SK-N-SH (cell line): Measurements from ENCODE around the gene MUC5AC. TPM values are rescaled to one million over a fixed set of nuclear protein-coding genes. Genes with fewer than 3 reads are reported as not detected.

Source experiments
- CTCF ChIA-PET: fragments of 300-600, 350-600 bp; formaldehyde crosslinking; extraction: SDS; loops from one replicate; lab custom pipeline; 2021; lab: Yijun Ruan, JAX
- POLR2A ChIA-PET: fragments of 350-600 bp; sonication (Branson Sonifier 250); formaldehyde crosslinking; extraction: SDS; loops from one replicate; lab custom pipeline; 2020; ENCODE audit warnings: antibody characterized with exemption, inconsistent platforms; lab: Yijun Ruan, JAX
- DNase-seq: peaks from one replicate; pipeline ENCODE4 v3.0.0; 2012
- H2AFZ ChIP-seq: fragments of 200-600 bp; sonication (generic); 2 replicates; pipeline ENCODE4 v1.8.1; 2016; ENCODE audit warnings: antibody characterized with exemption, mild to moderate bottlenecking, low read depth
- H3F3A ChIP-seq: fragments of 200-600 bp; sonication (generic); replicated peaks from 2 replicates; pipeline ENCODE3; 2016; ENCODE audit warnings: antibody characterized with exemption, mild to moderate bottlenecking; ENCODE audit not compliant: insufficient read depth
- H3K27ac ChIP-seq, 2 experiments: fragments of 200-500 bp in 1 of 2; fragments of 200-600 bp in 1 of 2; sonication (Bioruptor generic) in 1 of 2; sonication (generic), shearing (Covaris generic) in 1 of 2; 2 replicates each; pipeline versions ENCODE4 v1.5.1 to v1.6.1; 2014 to 2016; ENCODE audit warnings: low read depth in 2 of 2, inconsistent platforms in 1 of 2, low read length in 1 of 2, mild to moderate bottlenecking in 1 of 2, mixed read lengths in 1 of 2
- H3K27me3 ChIP-seq: fragments of 200-600 bp; sonication (generic), shearing (Covaris generic); 2 replicates; pipeline ENCODE4 v1.6.1; 2016; ENCODE audit warnings: mixed run types; ENCODE audit not compliant: insufficient read depth
- H3K36me3 ChIP-seq, 2 experiments: fragments of 200-500 bp in 1 of 2; fragments of 200-600 bp in 1 of 2; sonication (Bioruptor generic) in 1 of 2; sonication (generic) in 1 of 2; replicated peaks in 1 of 2; 2 replicates each; pipeline versions ENCODE3 to v1.5.1; 2014 to 2016; ENCODE audit warnings: low read length in 1 of 2, mild to moderate bottlenecking in 1 of 2; ENCODE audit not compliant: insufficient read depth in 2 of 2, control insufficient read depth in 1 of 2
- H3K4me1 ChIP-seq, 2 experiments: fragments of 200-500 bp in 1 of 2; fragments of 200-600 bp in 1 of 2; sonication (Bioruptor generic) in 1 of 2; sonication (generic), shearing (Covaris generic) in 1 of 2; 2 replicates each; pipeline versions ENCODE4 v1.5.1 to v1.6.1; 2014 to 2016; ENCODE audit warnings: low read depth in 1 of 2, low read length in 1 of 2, mixed run types in 1 of 2; ENCODE audit not compliant: insufficient read depth in 2 of 2, control insufficient read depth in 1 of 2
- H3K4me2 ChIP-seq: fragments of 200-600 bp; sonication (generic), shearing (Covaris generic); 2 replicates; pipeline ENCODE4 v1.6.1; 2017; ENCODE audit warnings: mixed run types
- H3K4me3 ChIP-seq, 2 experiments: fragments of 200-500 bp in 1 of 2; fragments of 200-600 bp in 1 of 2; sonication (Bioruptor generic) in 1 of 2; sonication (generic), shearing (Covaris generic) in 1 of 2; 2 replicates each; pipeline versions ENCODE4 v1.5.1 to v1.8.1; 2014 to 2016; ENCODE audit warnings: low read depth in 2 of 2, inconsistent platforms in 1 of 2, low read length in 1 of 2, mild to moderate bottlenecking in 1 of 2, mixed read lengths in 1 of 2, moderate library complexity in 1 of 2
- H3K79me2 ChIP-seq: fragments of 200-600 bp; sonication (generic); 2 replicates; pipeline ENCODE4 v1.8.1; 2017; ENCODE audit warnings: mild to moderate bottlenecking; ENCODE audit not compliant: insufficient read depth
- H3K9ac ChIP-seq: fragments of 200-600 bp; sonication (generic); 2 replicates; pipeline ENCODE4 v1.6.1; 2017; ENCODE audit warnings: mixed run types
- H3K9me2 ChIP-seq: fragments of 200-600 bp; sonication (generic); 2 replicates; pipeline ENCODE4 v1.6.1; 2017; ENCODE audit warnings: mixed run types
- H3K9me3 ChIP-seq: fragments of 200-600 bp; sonication (generic); 2 replicates; pipeline ENCODE4 v1.6.1; 2017; ENCODE audit warnings: mixed run types, mild to moderate bottlenecking, moderate library complexity
- H4K20me1 ChIP-seq: fragments of 200-600 bp; sonication (generic); 2 replicates; pipeline ENCODE4 v1.6.1; 2017; ENCODE audit warnings: mild to moderate bottlenecking, mixed run types; ENCODE audit not compliant: insufficient read depth
- EZH2phosphoT487 ChIP-seq: fragments of 200-600 bp; sonication (generic); IDR thresholded peaks from 2 replicates; pipeline ENCODE4 v1.6.1; 2017; ENCODE audit warnings: low read depth, mixed run types, mild to moderate bottlenecking, antibody characterized with exemption, moderate library complexity, borderline replicate concordance
- FOSL2 ChIP-seq: IDR thresholded peaks from 2 replicates; pipeline ENCODE4 v1.4.0; 2012; ENCODE audit warnings: low read depth, mild to moderate bottlenecking, moderate library complexity, borderline replicate concordance
- FOXM1 ChIP-seq: IDR thresholded peaks from 2 replicates; pipeline ENCODE4 v1.4.0; 2012; ENCODE audit warnings: low read depth, mild to moderate bottlenecking
- GATA2 ChIP-seq: sonication (generic); formaldehyde crosslinking; IDR thresholded peaks from 2 replicates; pipeline ENCODE4 v1.5.0; 2020; ENCODE audit warnings: mild to moderate bottlenecking, missing genetic modification reagents
- NFIC ChIP-seq: IDR thresholded peaks from 2 replicates; pipeline ENCODE4 v1.4.0; 2012; ENCODE audit warnings: borderline replicate concordance
- POLR2AphosphoS5 ChIP-seq: IDR thresholded peaks from 2 replicates; pipeline ENCODE4 v1.6.1; 2012; ENCODE audit warnings: low read depth, low read length
- RAD21 ChIP-seq: IDR thresholded peaks from 2 replicates; pipeline ENCODE4 v1.6.1; 2012; ENCODE audit warnings: mild to moderate bottlenecking, low read length
- RCOR1 ChIP-seq: fragments of 150-350 bp; IDR thresholded peaks from 2 replicates; pipeline ENCODE4 v1.6.1; 2017; ENCODE audit warnings: antibody characterized with exemption, low read length
- RFX5 ChIP-seq: IDR thresholded peaks from 2 replicates; pipeline ENCODE4 v1.6.1; 2012; ENCODE audit warnings: mild to moderate bottlenecking, improper control_type of control experiment, low read length
- SIN3A ChIP-seq: IDR thresholded peaks from 2 replicates; pipeline ENCODE4 v1.6.1; 2012; ENCODE audit warnings: low read depth, mild to moderate bottlenecking, low read length, moderate library complexity, borderline replicate concordance
- SMC3 ChIP-seq: IDR thresholded peaks from 2 replicates; pipeline ENCODE4 v1.6.1; 2012; ENCODE audit warnings: low read depth, low read length, improper control_type of control experiment
- TCF12 ChIP-seq: IDR thresholded peaks from 2 replicates; pipeline ENCODE4 v1.4.0; 2012
- YY1 ChIP-seq: IDR thresholded peaks from 2 replicates; pipeline ENCODE4 v1.4.0; 2012; ENCODE audit warnings: low read depth, mild to moderate bottlenecking
- WGBS: methylation state at CpG from one replicate; pipeline ENCODE4 v1.1.6; 2017; ENCODE audit warnings: low lambda C conversion rate; 5-methylcytosine and 5-hydroxymethylcytosine counted together
- polyA plus RNA-seq, 3 experiments: library from polyadenylated mRNA; depleted of rRNA; stranded (reverse); fragments of >200 nt; gene quantifications; 2 replicates each; pipeline ENCODE4 v1.2.3, GENCODE V29; 2012
- TF ChIP-seq, protein P1 (sequence below): fragments of 150-350 bp; IDR thresholded peaks from 2 replicates; pipeline ENCODE4 v1.6.1; 2016; ENCODE audit warnings: mild to moderate bottlenecking, low read depth, low read length
- TF ChIP-seq, protein P2 (sequence below): fragments of 150-350 bp; IDR thresholded peaks from 2 replicates; pipeline ENCODE4 v1.6.1; 2017; ENCODE audit warnings: antibody characterized with exemption, low read length, low read depth, borderline replicate concordance
- TF ChIP-seq, protein P3 (sequence below): IDR thresholded peaks from 2 replicates; pipeline ENCODE4 v1.4.0; 2012; ENCODE audit warnings: low read depth, borderline replicate concordance
- TF ChIP-seq, protein P4 (sequence below): IDR thresholded peaks from 2 replicates; pipeline ENCODE4 v1.4.0; 2012; ENCODE audit warnings: low read depth, borderline replicate concordance
- TF ChIP-seq, protein P5 (sequence below): IDR thresholded peaks from 2 replicates; pipeline ENCODE4 v1.6.1; 2012; ENCODE audit warnings: mild to moderate bottlenecking, low read depth, low read length, moderate library complexity

MUC5AC gene
- polyA plus RNA-seq, 1 of the 3 experiments (the other 2 are of a cell fraction) = not detected

DNA sequence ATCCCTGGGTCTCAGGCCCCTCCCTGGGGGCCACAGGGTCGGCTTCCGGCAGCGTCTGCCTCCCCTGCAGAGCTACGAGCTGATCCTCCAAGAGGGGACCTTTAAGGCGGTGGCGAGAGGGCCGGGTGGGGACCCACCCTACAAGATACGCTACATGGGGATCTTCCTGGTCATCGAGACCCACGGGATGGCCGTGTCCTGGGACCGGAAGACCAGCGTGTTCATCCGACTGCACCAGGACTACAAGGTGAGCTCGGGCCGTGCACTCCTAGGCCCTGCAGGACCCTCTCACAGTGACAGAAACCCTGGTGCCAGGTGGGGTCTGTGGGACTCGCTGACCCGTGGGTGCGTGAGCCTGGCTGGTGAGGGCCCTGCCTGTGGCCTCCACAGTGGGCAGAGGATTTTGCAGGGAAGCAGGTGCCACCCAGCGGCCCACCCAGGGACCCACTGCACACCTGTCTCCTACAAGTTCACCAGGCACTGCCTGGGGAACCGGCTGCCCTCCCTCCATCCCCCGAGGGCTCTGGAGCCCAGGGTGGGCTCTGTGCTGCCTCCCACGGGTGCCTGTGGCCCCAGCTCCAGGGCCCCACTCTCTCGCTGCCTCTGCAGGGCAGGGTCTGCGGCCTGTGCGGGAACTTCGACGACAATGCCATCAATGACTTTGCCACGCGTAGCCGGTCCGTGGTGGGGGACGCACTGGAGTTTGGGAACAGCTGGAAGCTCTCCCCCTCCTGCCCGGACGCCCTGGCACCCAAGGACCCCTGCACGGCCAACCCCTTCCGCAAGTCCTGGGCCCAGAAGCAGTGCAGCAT lies 78.8 kb downstream of the MUC5AC start:
- 64% methylated on average over 15 of the region's 37 CpGs for WGBS
- Histone ChIP-seq H3K9me3 (no peaks in the 10 kb centered on the region), H3K36me3 (no peaks in the 10 kb centered on the region), H4K20me1 (no peaks in the 10 kb centered on the region), H3K4me3 (no peak overlapping the region), H3K9ac (no peak overlapping the region), H3F3A (no peaks in the 10 kb centered on the region), H3K9me2 (no peaks in the 10 kb centered on the region), H2AFZ (no peak overlapping the region), H3K27me3 (no peaks in the 10 kb centered on the region), H3K4me1 (no peaks in the 10 kb centered on the region; a peak in 1 of 4 replicates), H3K4me2 (no peak overlapping the region), H3K79me2 (no peaks in the 10 kb centered on the region), H3K27ac (no peak overlapping the region)
- no peak for DNase-seq
- ChIA-PET POLR2A (no interaction called here), CTCF (interaction anchor here (1.0 to 3.2 kb wide), 2 partner anchors 26 to 34 kb away, joined by 3 to 8 read pairs; no protein-coding TSS in a partner anchor)
- TF ChIP-seq TCF12 (no peak), EZH2phosphoT487 (no peak), RCOR1 (no peak), SIN3A (no peak), SMC3 (no peak)
- TF ChIP-seq, protein P1, sequence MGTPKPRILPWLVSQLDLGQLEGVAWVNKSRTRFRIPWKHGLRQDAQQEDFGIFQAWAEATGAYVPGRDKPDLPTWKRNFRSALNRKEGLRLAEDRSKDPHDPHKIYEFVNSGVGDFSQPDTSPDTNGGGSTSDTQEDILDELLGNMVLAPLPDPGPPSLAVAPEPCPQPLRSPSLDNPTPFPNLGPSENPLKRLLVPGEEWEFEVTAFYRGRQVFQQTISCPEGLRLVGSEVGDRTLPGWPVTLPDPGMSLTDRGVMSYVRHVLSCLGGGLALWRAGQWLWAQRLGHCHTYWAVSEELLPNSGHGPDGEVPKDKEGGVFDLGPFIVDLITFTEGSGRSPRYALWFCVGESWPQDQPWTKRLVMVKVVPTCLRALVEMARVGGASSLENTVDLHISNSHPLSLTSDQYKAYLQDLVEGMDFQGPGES = no peak

DNA sequence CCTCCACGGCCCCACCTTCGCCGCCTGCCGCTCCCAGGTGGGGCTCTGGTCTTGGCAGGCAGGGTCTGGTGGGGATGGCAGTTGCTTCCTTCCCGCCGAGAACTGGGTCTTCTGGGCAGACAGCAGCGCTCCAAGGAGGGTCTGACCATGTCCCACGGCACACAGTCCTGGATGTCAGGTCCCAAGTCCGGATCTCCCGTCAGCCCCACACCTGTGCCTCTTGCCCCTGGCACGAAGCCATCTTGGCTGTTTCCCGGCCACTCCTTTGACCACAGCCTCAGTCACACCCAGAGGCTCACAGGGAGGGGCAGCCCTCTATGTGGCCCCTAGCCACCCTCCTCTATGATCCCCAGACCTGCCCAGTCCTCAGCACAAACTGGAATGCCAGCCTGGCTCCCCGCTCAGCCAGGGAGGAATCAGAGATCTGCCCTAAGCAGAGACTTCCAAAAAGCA lies 79.4 kb downstream of the MUC5AC start:
- H3K27me3 ChIP-seq = no peaks in the 10 kb centered on the region
- H3K27ac ChIP-seq = no peak overlapping the region
- H3K4me1 ChIP-seq = no peaks in the 10 kb centered on the region
- no peaks in the 10 kb centered on the region for H3F3A ChIP-seq
- no peak overlapping the region for H3K4me2 ChIP-seq
- TF ChIP-seq FOSL2 (no peak), FOXM1 (no peak), NFIC (no peak), POLR2AphosphoS5 (no peak), RFX5 (no peak), YY1 (no peak), RCOR1 (no peak), GATA2 (CRISPR knock-in tag) (no peak), RAD21 (no peak)
- TF ChIP-seq, protein P2, sequence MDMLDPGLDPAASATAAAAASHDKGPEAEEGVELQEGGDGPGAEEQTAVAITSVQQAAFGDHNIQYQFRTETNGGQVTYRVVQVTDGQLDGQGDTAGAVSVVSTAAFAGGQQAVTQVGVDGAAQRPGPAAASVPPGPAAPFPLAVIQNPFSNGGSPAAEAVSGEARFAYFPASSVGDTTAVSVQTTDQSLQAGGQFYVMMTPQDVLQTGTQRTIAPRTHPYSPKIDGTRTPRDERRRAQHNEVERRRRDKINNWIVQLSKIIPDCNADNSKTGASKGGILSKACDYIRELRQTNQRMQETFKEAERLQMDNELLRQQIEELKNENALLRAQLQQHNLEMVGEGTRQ = no peak
- TF ChIP-seq, protein P3, sequence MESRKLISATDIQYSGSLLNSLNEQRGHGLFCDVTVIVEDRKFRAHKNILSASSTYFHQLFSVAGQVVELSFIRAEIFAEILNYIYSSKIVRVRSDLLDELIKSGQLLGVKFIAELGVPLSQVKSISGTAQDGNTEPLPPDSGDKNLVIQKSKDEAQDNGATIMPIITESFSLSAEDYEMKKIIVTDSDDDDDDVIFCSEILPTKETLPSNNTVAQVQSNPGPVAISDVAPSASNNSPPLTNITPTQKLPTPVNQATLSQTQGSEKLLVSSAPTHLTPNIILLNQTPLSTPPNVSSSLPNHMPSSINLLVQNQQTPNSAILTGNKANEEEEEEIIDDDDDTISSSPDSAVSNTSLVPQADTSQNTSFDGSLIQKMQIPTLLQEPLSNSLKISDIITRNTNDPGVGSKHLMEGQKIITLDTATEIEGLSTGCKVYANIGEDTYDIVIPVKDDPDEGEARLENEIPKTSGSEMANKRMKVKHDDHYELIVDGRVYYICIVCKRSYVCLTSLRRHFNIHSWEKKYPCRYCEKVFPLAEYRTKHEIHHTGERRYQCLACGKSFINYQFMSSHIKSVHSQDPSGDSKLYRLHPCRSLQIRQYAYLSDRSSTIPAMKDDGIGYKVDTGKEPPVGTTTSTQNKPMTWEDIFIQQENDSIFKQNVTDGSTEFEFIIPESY = no peak
- TF ChIP-seq, protein P4, sequence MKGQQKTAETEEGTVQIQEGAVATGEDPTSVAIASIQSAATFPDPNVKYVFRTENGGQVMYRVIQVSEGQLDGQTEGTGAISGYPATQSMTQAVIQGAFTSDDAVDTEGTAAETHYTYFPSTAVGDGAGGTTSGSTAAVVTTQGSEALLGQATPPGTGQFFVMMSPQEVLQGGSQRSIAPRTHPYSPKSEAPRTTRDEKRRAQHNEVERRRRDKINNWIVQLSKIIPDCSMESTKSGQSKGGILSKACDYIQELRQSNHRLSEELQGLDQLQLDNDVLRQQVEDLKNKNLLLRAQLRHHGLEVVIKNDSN = no peak
- TF ChIP-seq, protein P5, sequence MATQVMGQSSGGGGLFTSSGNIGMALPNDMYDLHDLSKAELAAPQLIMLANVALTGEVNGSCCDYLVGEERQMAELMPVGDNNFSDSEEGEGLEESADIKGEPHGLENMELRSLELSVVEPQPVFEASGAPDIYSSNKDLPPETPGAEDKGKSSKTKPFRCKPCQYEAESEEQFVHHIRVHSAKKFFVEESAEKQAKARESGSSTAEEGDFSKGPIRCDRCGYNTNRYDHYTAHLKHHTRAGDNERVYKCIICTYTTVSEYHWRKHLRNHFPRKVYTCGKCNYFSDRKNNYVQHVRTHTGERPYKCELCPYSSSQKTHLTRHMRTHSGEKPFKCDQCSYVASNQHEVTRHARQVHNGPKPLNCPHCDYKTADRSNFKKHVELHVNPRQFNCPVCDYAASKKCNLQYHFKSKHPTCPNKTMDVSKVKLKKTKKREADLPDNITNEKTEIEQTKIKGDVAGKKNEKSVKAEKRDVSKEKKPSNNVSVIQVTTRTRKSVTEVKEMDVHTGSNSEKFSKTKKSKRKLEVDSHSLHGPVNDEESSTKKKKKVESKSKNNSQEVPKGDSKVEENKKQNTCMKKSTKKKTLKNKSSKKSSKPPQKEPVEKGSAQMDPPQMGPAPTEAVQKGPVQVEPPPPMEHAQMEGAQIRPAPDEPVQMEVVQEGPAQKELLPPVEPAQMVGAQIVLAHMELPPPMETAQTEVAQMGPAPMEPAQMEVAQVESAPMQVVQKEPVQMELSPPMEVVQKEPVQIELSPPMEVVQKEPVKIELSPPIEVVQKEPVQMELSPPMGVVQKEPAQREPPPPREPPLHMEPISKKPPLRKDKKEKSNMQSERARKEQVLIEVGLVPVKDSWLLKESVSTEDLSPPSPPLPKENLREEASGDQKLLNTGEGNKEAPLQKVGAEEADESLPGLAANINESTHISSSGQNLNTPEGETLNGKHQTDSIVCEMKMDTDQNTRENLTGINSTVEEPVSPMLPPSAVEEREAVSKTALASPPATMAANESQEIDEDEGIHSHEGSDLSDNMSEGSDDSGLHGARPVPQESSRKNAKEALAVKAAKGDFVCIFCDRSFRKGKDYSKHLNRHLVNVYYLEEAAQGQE = no peak
- no peak overlapping the region for H3K9ac ChIP-seq
- POLR2A ChIA-PET = no interaction called here
- no peaks in the 10 kb centered on the region for H3K9me2 ChIP-seq
- CTCF ChIA-PET = interaction anchor here (1.0 kb wide), 1 partner anchor 26 kb away, joined by 3 read pairs; no protein-coding TSS in a partner anchor
- no peaks in the 10 kb centered on the region for H4K20me1 ChIP-seq
- H3K36me3 ChIP-seq = no peaks in the 10 kb centered on the region
- H3K79me2 ChIP-seq = no peaks in the 10 kb centered on the region
- H3K9me3 ChIP-seq = no peaks in the 10 kb centered on the region
- DNase-seq = no peak
- H2AFZ ChIP-seq = no peak overlapping the region
- H3K4me3 ChIP-seq = no peak overlapping the region
- WGBS = 62% methylated on average over 9 of the region's 13 CpGs
